SIG-M5 treated with dmso at 0.1 percent for 504 hours (cell line): ENCODE results near the gene MOV10.

ENCODE experiments used
- DNase-seq: peaks from one replicate; lab custom pipeline; 2025; ENCODE audit not compliant: unreplicated experiment; lab: John Stamatoyannopoulos, UW

Gene MOV10

DNA sequence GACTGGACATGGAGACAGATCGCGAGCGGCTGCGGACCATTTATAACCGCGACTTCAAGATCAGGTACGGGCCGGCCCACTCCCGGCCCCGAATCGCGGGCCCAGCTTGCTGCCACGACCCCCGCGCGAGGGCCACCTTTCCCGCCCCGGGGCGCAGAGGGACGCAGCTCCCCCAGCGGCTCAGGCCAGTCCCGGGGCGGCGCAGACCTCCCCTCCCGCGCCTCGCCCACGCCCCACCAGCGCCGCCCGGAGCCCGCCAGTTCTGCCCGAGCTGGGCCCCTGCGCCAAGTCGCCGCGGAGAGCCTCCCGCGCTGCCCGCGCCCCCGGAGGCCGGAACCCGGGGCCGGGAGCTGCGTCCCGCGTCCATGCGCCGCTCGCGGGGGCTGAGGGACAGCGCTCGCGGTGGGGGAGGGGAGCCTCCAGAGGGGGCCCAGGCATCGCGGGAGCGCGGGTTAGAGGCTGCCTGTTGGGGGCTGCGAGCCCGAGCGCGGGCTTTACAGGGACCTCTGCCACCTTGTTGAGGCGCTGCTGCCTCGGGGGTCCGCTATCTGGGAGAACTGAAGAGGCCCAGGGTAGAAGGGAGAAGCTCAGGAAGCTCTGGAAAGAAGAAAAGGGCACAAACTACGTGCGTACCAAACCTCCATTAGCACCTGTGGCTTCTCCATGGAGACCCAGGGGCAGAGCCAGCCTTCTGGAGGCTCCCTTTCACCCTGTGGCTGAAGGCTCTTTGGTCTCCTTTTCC, 698 bp downstream of the MOV10 start:
- DNase-seq, result no peak

DNA sequence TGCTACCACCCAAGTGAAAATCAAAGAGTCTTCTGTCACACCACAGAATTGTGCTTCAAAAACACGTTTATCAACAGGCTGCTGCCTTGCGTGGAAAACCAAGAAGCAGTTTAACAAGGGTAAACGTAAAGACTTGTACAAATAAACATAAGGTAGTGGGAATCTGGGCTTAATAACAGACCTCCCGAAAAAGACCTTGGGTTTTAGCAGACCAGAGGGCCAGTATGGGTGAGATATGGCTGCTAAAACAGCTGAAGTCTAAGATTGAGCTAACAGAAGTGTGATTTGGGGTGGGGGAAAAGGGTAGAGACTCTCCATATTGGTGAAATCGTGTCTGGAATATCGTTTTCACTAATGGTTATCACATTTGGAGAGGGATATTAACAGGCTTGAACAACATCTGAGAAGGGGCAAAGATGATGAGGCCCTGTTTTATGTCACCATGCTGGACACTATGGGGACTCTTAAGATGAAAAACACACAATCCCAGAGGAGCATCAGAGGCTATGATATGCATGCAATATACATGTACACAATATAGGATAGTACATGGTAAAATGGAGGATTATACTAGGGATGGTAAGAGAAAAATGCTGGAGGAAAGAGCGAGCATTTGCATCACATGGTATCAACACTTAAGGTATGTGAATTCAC, 1.4 kb downstream of the MOV10 start:
- no peak for DNase-seq

DNA sequence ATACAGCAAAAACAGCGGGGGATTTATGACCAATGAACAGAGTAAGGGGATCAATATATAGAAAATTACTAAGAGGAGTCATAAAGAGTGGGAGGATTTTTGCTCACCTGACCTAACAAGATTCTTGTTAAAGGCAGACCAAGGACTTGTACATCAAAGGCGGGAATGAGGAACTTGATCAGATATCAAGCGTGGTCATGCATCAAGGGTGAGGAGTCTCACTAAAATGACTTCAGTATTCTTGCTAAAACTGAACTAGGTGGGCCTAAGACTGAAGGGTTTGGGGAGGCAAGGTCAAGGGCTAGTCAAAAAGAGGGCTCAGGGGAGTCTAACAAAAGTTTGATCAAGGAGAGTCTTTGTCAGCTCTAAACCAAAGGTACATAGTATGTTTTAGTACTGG, 2.1 kb downstream of the MOV10 start:
- DNase-seq, result no peak

DNA sequence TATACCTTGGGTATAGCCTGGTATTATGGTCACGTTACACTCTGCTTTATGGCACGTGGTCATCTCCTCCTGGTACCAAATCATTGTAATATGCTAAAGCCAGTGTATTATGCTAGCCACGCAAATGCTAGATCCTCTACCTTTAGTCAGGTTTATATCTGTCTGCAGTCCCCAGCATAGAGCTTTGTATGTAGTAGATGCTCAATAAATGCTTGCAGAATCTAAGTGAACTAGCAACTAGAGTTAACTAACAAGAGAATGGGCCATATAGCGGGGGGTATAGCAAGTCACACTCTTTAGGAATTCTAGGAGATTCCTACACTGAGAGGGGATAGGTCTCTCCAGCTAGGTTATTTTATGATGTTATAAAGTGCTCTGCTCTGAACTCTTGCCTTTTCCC, 3.0 kb downstream of the MOV10 start:
- no peak for DNase-seq

DNA sequence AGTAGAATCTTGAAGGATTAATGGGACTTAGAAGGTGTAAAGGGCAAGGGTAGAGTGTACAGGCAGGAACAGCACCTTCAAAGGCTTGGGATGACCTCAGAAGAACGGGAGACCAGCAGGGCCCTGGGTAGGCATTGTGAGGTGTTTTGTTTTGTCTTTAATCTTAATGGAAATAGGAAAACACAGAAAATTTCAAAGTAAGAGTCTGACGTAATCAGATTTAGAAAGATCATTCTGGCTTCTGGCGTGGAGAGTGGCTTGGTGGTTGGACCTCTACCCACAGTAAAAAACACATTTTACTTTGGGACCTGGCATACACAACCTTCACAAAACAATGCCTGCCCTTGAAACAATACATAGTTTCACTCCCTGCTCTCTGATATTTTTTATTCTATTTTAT, 4.1 kb downstream of the MOV10 start:
- DNase-seq, result no peak

DNA sequence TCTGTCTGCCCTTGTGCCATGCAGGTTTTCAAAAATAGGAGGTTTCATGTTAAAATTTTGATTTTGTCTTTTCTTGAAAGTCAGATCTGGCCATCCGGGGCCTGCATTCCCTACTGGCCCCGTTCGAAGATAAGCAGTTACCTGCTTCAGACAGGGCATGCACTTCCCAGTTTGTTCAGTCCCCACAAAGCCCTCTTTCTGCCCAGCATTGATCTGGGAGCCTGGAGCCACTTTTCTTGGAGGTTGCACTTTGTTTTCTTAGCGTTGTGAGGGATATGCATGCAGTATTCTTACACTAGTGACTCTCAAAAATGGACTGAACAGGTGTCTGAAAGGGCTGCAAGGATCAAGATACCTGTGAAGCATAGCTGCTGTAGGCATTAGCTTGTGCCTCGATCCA, 11.5 kb downstream of the MOV10 start:
- no peak for DNase-seq

DNA sequence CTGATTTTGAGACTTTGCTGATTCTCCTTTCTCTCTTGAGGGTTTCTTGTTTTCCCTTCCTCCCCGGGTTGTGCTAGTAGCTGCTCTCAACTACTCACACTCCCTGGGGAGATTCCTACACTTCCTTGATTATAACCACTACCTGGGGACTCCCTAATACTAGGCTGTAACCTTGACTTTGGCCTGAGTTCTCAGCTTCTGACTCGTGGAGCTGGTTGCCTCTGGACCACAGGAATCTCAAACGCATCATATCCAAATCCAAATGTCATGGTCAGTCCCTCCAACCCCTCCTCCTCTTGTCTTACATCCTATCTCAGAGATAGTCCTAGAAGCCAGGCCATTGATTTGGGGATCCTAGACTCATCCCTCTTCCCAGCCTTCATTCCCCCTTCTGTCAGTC, 12.0 kb downstream of the MOV10 start:
- DNase-seq, result no peak

DNA sequence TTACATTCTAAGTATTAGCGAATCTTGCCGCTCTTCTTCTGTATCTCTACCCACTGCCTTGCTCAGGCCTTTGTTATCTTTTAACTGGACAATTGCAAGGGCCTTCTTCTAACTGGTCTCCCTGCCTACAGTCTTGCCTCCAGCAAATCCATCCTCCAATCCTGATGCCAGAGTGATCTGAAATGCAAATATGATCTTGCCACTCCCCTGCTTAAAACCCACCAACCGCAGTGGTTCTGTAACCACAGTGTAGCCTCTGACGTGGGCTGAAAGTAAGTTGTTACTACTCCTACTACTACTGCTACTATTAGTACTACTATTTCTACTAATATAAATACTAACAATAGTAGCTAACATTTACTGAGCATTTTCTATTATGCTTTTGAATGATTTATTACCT, 12.4 kb downstream of the MOV10 start:
- DNase-seq, result no peak

DNA sequence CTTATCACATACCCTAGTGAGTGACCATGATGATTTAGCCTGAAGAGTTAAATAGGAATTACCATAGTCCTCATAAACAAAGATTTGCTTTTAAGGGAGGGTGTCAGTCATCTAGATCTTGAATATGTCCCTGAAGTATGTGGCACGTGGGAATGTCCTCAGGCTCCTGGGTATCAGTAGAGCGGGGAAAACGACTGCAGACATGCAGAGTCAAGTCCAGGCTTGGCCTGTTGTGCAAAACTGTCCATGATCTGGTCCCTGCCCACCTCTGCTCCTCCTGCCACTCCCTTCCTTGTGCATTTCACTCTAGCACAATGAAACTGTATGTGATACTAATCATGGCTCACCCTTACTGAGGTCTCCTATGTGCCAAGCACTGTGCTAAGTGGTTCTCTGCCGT, 12.9 kb downstream of the MOV10 start:
- DNase-seq, result no peak

DNA sequence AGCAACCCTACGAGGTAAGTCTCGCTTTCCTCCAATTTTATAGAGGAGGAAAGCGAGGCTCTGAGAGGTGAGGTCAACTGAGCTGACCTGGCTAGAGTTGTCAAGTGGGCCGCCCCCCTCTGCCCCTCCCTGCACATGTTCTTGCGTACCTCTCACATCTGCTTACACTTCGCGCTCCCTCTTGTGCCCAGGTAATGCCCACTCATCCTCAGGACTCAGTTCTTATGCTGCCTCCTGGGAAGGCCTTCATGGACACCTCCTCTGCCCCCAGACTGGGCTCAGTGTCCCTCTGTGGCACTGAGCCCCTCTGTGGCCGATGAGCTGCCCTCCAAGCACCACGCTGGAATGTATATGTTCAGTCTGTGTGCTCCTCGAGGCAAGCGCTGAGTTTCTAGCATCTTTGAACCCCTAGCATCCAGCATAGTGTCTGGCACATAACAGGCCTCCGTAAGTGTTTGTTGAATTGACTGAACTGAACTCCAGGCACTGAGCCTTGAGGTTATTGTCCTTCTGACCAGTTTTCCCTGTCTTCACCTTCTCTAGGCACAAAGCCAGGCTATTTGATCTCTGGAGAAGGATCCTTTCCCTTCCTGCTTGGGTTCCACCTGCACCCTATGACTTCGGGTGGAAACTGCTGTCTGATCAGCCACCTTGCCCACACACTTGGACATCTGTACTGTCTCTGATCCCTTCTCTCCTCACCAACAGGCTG, 13.5 kb downstream of the MOV10 start:
- DNase-seq, result no peak

DNA sequence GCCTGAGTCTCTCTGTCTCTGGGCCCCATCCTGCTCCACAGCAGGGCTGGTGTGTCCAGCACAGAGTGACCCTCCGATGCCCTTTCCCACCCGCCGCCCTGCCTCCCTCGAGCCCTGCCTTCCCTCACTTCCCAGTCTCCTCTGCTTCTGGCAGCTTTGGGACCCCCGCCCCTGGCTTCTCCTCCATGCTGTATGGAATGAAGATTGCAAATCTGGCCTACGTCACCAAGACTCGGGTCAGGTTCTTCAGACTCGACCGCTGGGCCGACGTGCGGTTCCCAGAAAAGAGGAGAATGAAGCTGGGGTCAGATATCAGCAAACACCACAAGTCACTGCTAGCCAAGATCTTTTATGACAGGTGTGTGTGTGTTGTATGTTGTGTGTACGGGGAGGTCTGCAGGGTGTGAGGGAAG, 14.3 kb downstream of the MOV10 start:
- no peak for DNase-seq

DNA sequence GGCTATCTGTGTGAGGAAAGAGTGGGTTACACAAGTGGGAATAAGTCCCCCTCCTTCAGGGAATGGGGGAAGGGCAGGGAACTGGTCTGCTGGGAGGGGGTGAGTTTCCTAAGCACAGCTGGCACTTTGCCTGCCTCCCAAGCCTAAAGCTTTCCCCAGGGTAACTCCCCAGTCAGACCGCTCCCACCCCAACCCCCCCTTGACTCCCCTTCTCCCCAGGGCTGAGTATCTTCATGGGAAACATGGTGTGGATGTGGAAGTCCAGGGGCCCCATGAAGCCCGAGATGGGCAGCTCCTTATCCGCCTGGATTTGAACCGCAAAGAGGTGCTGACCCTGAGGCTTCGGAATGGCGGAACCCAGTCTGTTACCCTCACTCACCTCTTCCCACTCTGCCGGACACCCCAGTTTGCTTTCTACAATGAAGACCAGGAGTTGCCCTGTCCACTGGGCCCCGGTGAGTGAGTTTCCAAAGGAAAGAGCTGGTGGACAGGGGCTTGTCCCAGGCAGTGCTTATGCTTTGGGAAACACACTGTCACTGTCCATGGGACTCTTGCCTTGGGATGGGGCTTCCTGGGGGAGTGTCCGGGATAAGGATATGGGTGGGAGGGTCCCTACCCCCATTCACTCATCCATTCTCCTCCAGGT, 14.9 kb downstream of the MOV10 start:
- DNase-seq, result no peak

DNA sequence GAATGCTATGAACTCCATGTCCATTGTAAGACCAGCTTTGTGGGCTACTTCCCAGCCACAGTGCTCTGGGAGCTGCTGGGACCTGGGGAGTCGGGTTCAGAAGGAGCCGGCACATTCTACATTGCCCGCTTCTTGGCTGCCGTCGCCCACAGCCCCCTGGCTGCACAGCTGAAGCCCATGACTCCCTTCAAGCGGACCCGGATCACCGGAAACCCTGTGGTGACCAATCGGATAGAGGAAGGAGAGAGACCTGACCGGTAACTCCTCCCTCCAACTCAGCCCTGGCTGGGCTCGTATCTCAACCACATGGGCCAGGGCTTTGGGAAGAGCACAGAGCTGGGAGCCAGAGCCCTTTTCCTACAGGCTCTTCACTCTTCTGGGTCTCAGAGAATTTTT, 15.4 kb downstream of the MOV10 start:
- no peak for DNase-seq

DNA sequence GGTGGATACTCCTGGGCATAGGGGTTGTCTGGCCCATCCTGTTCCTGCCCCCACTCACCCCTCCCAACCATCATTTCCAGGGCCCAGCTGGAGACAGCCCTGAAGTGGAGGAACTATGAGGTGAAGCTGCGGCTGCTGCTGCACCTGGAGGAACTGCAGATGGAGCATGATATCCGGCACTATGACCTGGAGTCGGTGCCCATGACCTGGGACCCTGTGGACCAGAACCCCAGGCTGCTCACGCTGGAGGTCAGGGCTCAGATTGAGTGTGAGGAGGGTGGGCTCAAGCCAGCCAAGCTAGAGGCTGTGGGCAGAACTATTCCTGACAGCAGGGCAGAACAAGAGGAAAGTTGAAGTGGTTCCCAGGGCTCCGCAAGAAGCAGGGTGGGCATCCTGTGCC, 18.2 kb downstream of the MOV10 start:
- no peak for DNase-seq

DNA sequence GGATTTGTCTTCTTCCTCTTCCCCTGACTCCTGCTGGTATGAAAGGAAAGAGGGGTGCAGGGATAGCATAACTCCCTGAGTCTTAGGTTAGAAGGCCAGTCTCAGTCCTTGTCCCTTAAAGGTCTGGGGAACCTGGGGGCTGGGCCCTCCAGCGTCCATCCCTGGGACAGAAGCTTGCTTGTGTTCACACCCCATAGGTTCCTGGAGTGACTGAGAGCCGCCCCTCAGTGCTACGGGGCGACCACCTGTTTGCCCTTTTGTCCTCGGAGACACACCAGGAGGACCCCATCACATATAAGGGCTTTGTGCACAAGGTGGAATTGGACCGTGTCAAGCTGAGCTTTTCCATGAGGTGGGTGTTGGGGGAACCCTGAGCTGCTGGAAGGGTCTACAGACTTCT, 19.4 kb downstream of the MOV10 start:
- no peak for DNase-seq

DNA sequence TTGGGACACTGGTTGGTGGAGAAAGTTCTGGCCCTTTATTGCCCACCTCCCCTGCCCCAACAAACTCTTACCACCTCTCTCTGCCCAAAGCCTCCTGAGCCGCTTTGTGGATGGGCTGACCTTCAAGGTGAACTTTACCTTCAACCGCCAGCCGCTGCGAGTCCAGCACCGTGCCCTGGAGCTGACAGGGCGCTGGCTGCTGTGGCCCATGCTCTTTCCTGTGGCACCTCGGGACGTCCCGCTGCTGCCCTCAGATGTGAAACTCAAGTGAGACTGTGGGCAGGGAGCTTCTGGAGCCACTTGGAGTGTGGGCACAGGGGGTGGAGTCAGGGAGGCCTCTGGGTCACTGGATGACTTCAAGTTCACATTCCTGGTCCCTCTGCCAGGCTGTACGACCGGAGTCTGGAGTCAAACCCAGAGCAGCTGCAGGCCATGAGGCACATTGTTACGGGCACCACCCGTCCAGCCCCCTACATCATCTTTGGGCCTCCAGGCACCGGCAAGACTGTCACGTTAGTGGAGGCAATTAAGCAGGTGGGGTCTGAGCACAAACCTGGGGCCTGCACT, 20.0 kb downstream of the MOV10 start:
- DNase-seq, result no peak

DNA sequence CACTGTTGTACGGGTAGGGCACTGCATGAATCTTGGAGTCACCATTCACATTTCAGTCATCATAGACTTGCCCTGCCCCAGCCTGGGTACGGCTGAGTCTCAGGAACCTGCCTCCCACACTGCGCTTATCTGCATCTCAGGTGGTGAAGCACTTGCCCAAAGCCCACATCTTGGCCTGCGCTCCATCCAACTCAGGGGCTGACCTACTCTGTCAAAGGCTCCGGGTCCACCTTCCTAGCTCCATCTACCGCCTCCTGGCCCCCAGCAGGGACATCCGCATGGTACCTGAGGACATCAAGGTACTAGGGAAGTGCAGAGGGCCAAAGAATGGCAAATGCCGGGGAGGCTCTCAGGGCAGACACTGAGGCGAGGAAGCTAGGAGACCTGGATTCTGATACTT, 20.8 kb downstream of the MOV10 start:
- DNase-seq, result no peak

DNA sequence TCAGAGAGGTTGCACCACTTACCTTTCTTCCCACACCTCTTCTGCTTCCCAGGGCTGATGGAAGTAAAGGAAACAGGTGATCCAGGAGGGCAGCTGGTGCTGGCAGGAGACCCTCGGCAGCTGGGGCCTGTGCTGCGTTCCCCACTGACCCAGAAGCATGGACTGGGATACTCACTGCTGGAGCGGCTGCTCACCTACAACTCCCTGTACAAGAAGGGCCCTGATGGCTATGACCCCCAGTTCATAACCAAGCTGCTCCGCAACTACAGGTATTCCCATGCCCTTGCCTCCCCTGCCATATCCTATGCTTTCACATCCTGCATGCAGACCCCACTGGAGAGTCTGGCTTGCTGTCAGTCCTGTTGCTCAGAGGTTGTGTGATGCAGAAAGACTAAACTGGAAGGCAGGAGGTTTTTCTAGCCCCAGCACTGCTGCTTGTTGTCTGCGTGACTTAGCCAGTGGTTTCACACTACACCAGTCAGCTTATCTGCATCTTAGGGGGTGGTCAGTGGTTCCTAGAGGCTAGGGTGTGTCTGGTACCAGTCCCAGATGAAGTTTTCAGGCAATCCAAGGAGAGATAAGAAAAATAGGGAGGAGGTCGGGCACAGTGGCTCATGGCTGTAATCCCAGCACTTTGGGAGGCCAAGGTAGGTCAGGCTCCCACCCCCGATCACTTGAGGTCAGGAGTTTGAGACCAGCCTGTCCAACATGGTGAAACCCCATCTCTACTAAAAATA, 22.3 kb downstream of the MOV10 start:
- DNase-seq, result no peak

DNA sequence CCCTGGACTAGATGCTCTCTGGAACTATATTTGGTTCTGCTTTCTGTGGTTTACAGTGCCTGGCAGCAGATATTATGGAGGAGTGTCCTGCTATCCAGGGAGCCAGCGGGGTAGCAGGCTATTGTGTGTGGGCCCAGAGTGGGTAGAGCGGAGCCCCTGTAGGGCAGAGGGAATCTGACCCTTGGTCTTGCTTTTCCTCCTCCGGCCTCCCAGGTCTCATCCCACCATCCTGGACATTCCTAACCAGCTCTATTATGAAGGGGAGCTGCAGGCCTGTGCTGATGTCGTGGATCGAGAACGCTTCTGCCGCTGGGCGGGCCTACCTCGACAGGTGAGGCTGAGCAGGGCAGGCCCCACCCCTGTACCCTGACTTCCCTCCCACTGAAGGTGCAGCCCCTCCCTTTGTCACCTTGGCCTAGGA, 23.3 kb downstream of the MOV10 start:
- DNase-seq, result no peak

DNA sequence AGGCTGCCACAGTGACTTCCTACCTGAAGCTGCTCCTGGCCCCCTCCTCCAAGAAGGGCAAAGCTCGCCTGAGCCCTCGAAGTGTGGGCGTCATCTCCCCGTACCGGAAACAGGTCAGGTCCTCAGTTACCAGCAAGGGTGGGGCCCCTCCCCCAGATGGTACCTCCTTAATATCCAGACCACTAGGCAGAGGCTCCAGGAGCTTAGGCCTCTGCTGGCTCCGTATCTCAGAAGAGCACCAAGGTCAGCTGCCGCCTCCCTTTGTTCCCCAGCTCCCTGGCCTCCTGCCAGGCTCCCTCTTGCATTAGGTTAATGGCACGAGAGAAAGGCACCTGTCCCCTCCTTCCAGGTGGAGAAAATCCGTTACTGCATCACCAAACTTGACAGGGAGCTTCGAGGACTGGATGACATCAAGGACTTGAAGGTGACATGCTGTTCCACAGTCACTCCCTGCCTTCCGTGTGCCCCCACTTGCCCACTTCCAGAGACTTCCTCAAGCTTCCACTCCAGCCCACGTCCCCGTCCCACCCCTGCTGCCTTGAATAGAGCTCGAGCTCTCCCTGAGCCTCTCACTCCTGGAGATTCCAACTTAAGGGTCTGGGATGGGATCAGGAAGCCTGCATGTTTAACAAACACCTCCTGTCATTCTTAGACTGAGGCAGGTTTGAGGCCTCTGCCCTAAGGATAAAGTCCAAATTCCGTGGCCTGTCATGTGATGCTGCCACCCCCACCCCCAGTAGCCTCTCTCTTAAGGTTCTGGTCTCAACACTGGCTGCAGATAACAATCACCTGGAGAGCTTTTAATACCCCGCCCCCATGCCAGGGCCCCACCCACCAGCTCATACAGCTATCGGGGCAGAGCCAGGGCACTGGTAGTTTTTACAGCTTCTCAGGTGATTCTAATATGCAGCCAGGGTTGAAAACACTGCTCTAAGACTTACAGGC, 24.2 kb downstream of the MOV10 start:
- DNase-seq, result no peak
